K562 (cell line): ENCODE results near the gene KCNK1. TPM values are rescaled to one million over a fixed set of nuclear protein-coding genes. Genes with fewer than 3 reads are reported as not detected.

Source experiments
- CLOCK ChIP-seq: fragments of 250-450 bp; sonication (Bioruptor Pico); IDR thresholded peaks from 2 replicates; pipeline ENCODE4 v1.4.0; 2020; ENCODE audit warnings: mild to moderate bottlenecking, moderate library complexity, borderline replicate concordance
- E2F6 ChIP-seq, 2 experiments: IDR thresholded peaks; 2 replicates each; pipeline ENCODE4 v1.6.1; 2011; ENCODE audit warnings: borderline replicate concordance in 1 of 2, control low read depth in 1 of 2, low read depth in 1 of 2, low read length in 1 of 2, mild to moderate bottlenecking in 1 of 2, mixed read lengths in 1 of 2, moderate library complexity in 1 of 2; ENCODE audit not compliant: insufficient read depth in 1 of 2, insufficient read length in 1 of 2, poor library complexity in 1 of 2, severe bottlenecking in 1 of 2; ENCODE audit errors: extremely low read depth in 1 of 2
- ELK1 ChIP-seq: sonication (generic); formaldehyde crosslinking; IDR thresholded peaks from 2 replicates; pipeline ENCODE4 v1.8.1; 2022; ENCODE audit warnings: missing genetic modification reagents
- FOSL1 ChIP-seq: fragments of 200-800 bp; sonication (Bioruptor generic); conservative IDR thresholded peaks from 2 replicates; pipeline ENCODE4 v1.6.1; 2016; ENCODE audit warnings: missing genetic modification characterization, missing compliant biosample characterization
- FOXJ3 ChIP-seq: sonication (generic); formaldehyde crosslinking; IDR thresholded peaks from 2 replicates; pipeline ENCODE4 v1.4.0; 2020; ENCODE audit warnings: mild to moderate bottlenecking, missing genetic modification reagents
- FOXM1 ChIP-seq, 2 experiments: fragments of 450-650 bp in 1 of 2; sonication (generic) in 1 of 2; formaldehyde crosslinking in 1 of 2; IDR thresholded peaks; 2 replicates each; pipeline versions ENCODE4 v1.6.1 to v1.9.0; 2017 to 2022; ENCODE audit warnings: low read depth in 2 of 2, mild to moderate bottlenecking in 2 of 2, missing genetic modification reagents in 1 of 2, moderate library complexity in 1 of 2
- MAFK ChIP-seq: IDR thresholded peaks from 2 replicates; pipeline ENCODE4 v1.6.1; 2011; ENCODE audit warnings: low read length, improper control_type of control experiment
- MCM3 ChIP-seq: fragments of 450-650 bp; IDR thresholded peaks from 2 replicates; pipeline ENCODE4 v1.6.1; 2016
- MYBL2 ChIP-seq, 2 experiments: fragments of 450-650 bp in 1 of 2; sonication (generic) in 1 of 2; formaldehyde crosslinking in 1 of 2; IDR thresholded peaks; 2 replicates each; pipeline versions ENCODE4 v1.6.1 to v1.8.1; 2017 to 2022; ENCODE audit warnings: borderline replicate concordance in 1 of 2, inconsistent platforms in 1 of 2, low read depth in 1 of 2, mild to moderate bottlenecking in 1 of 2, missing genetic modification reagents in 1 of 2, moderate library complexity in 1 of 2
- NEUROD1 ChIP-seq: fragments of 150-350 bp; IDR thresholded peaks from 2 replicates; pipeline ENCODE4 v1.6.1; 2014; ENCODE audit warnings: borderline replicate concordance, low read length, low read depth; ENCODE audit not compliant: partially characterized antibody
- NFRKB ChIP-seq: fragments of 450-650 bp; IDR thresholded peaks from 2 replicates; pipeline ENCODE4 v1.6.1; 2016; ENCODE audit warnings: low read depth
- RBBP5 ChIP-seq: fragments of 200-600 bp; sonication (generic); IDR thresholded peaks from 2 replicates; pipeline ENCODE4 v1.6.1; 2012; ENCODE audit warnings: borderline replicate concordance, mild to moderate bottlenecking, low read length, control low read depth, inconsistent platforms; ENCODE audit not compliant: insufficient read depth, poor library complexity, severe bottlenecking
- SAFB2 ChIP-seq: fragments of 200-400 bp; formaldehyde crosslinking; IDR thresholded peaks from 2 replicates; pipeline ENCODE4 v1.6.1; 2018; ENCODE audit warnings: borderline replicate concordance, low read length, low read depth, moderate library complexity; ENCODE audit not compliant: severe bottlenecking
- SAP30 ChIP-seq: fragments of 200-600 bp; sonication (generic); IDR thresholded peaks from 2 replicates; pipeline ENCODE4 v1.6.1; 2012; ENCODE audit warnings: borderline replicate concordance, low read depth, mild to moderate bottlenecking, moderate library complexity, low read length, control low read depth, inconsistent platforms; ENCODE audit not compliant: insufficient read depth, poor library complexity, severe bottlenecking
- SNAPC5 ChIP-seq: fragments of 250-450 bp; sonication (Bioruptor Pico); IDR thresholded peaks from 2 replicates; pipeline ENCODE4 v1.8.0; 2021; ENCODE audit warnings: moderate library complexity, mild to moderate bottlenecking, inconsistent platforms
- TAF7 ChIP-seq: fragments of 450-650 bp; IDR thresholded peaks from 2 replicates; pipeline ENCODE4 v1.6.1; 2016; ENCODE audit warnings: missing genetic modification characterization, missing compliant biosample characterization
- ZBTB1 ChIP-seq: sonication (generic); formaldehyde crosslinking; IDR thresholded peaks from 2 replicates; pipeline ENCODE4 v1.8.1; 2023; ENCODE audit warnings: missing genetic modification reagents, low read depth, mild to moderate bottlenecking, borderline replicate concordance
- ZFP30 ChIP-seq: fragments of 250-450 bp; sonication (Bioruptor Pico); IDR thresholded peaks from 2 replicates; pipeline ENCODE4 v1.8.0; 2022; ENCODE audit warnings: moderate library complexity, mild to moderate bottlenecking, inconsistent platforms, borderline replicate concordance
- ZFP36 ChIP-seq: fragments of 150-350 bp; IDR thresholded peaks from 2 replicates; pipeline ENCODE4 v1.6.1; 2018; ENCODE audit warnings: low read length, low read depth; ENCODE audit not compliant: partially characterized antibody
- ZNF445 ChIP-seq: fragments of 250-450 bp; sonication (Bioruptor Pico); IDR thresholded peaks from 2 replicates; pipeline ENCODE4 v1.4.0; 2020; ENCODE audit warnings: low read depth, mild to moderate bottlenecking, moderate library complexity
- ZNF644 ChIP-seq: fragments of 200-800 bp; sonication (Bioruptor generic); IDR thresholded peaks from 2 replicates; pipeline ENCODE4 v1.6.1; 2016; ENCODE audit warnings: low read depth, missing genetic modification characterization, missing compliant biosample characterization
- polyA plus RNA-seq, 8 experiments: library from polyadenylated mRNA; depleted of rRNA in 4 of 8; stranded (reverse) in 5 of 8; unstranded in 3 of 8; fragments of >200 nt; fragmentation: Nextera tagmentation in 2 of 8; fragmentation: Illumina TruSeq in 1 of 8; extraction: Ambion mirVana in 2 of 8; extraction: Trizol in 1 of 8; gene quantifications; 2 replicates each; pipeline versions ENCODE4 v1.2.1 to v1.2.3, GENCODE V29; 2011 to 2014; ENCODE audit warnings: inconsistent platforms in 1 of 8, missing spikeins in 1 of 8
- total RNA-seq, 7 experiments: library from RNA; depleted of rRNA in 6 of 7; stranded (reverse); fragments of >200 nt in 6 of 7; fragmentation: Illumina TruSeq in 2 of 7; extraction: Trizol in 2 of 7; gene quantifications; 2 replicates each; pipeline versions ENCODE4 v1.2.1 to v1.2.3, GENCODE V29; 2011 to 2021; ENCODE audit warnings: low replicate concordance in 1 of 7

The KCNK1 gene
- total and polyA plus RNA-seq, 9 of the 15 experiments (the other 6 are each of a cell fraction or from before 2014, with no cell fraction given) = 3.1 to 22.7 (median 6.0) TPM

- TF ChIP-seq MYBL2 (IDR thresholded peaks at IDR 0.05; ENCODE audit: low read depth) (peak; percentile 38; the same call in 1 of the 2 replicates), MYBL2 (CRISPR knock-in tag; IDR thresholded peaks at IDR 0.05; ENCODE audit: borderline replicate concordance) (no peak), SNAPC5 (CRISPR knock-in tag) (no peak), ZFP30 (CRISPR knock-in tag) (no peak), ZBTB1 (CRISPR knock-in tag) (no peak), NFRKB (no peak; the same call in 1 of the 2 replicates), CLOCK (CRISPR knock-in tag) (no peak), ZNF644 (tag) (no peak), SAP30 (no peak), FOXJ3 (no peak), NEUROD1 (peak; percentile 69), MCM3 (no peak), FOXM1 (IDR thresholded peaks at IDR 0.05; ENCODE audit: low read depth) (peak; percentile 86), FOXM1 (CRISPR knock-in tag; IDR thresholded peaks at IDR 0.05; ENCODE audit: low read depth) (no peak), FOSL1 (tag) (peak; percentile 97), E2F6 (IDR thresholded peaks at IDR 0.05; ENCODE audit: borderline replicate concordance in 1 of 2, extremely low read depth in 1 of 2, insufficient read depth in 1 of 2, insufficient read length in 1 of 2, low read depth in 1 of 2, low read length in 1 of 2, poor library complexity in 1 of 2, severe bottlenecking in 1 of 2) (peak in 1 of 2 experiments; percentile 59), RBBP5 (no peak), SAFB2 (no peak), ZNF445 (no peak), ZFP36 (no peak), TAF7 (tag) (no peak), MAFK (0 out of 2 replicates have a peak, but pooled peaks have one; percentile 15), ELK1 (no peak)
Observed at GRCh38 chr1:233668725-233669294, 54.9 kb downstream of the KCNK1 start (continued).
